Hindlimb muscle (tissue), 1 donor: ENCODE data around the gene TTBK1. TPM values are rescaled to one million over a fixed set of nuclear protein-coding genes. Genes with fewer than 3 reads are reported as not detected.
"Not testable (repeated sequence)": the region's sequence is repeated elsewhere in the genome, so short reads cannot be mapped to it uniquely, and the experiment has no call there.

ENCODE experiments used
- DNase-seq: peaks from one replicate; pipeline ENCODE4 v3.0.0-alpha.2; 2013
- polyA plus RNA-seq: library from polyadenylated mRNA; unstranded; fragments of 120-200 nt; gene quantifications from one replicate; pipeline ENCODE4 v1.2.1, GENCODE V29; 2013; ENCODE audit not compliant: insufficient read length

Gene TTBK1
- polyA plus RNA-seq, 1 donor: 0.10 TPM

DNA sequence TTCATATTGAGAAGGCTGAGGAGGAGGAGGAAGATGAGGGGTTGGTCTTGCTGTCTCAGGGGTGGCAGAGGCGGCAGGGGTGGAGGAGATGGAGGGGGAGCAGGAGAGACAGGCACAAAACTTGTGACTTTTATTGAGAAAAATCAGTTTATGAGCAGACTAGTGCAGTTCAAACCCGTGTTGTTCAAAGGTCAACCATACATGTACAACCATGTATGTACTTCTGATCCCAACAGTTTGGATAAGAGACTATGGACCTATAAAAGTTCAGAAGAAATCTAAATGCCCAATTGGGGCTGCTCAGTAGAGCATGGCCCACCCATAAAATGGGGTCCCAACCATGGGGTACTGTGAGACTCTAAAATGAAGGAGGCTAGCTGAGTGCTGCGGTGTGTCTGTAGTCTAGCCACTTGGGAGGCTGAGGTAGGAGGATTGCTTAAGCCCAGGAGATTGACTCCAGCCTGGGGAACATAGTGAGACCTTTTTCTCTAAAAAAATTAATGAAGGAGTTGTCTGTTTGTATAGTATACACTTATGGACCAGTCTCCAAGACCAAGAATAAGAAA lies 47.1 kb downstream of the TTBK1 start:
- DNase-seq: no peak

DNA sequence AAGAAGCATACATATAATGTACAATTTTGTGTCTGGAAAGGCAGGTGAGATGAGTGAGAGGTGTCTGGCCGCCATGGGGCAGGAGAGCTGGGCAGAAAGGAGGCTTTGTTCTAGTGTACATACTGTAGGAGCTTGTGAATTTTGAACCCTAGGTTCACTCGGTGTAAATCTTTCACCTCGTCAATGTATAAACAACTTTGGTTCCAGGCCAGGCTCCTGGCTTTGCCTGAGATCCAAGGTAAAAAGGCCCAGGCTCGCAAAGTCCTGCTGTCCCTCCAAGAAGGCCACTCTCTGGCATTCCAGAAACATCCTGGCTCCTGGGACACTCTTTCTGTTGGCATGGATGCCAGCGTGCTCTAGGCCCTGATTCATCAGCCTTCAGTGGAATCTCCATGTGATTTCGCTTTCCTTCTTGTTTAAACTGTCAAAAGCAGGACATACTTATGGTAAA lies 47.6 kb downstream of the TTBK1 start:
- no peak for DNase-seq

DNA sequence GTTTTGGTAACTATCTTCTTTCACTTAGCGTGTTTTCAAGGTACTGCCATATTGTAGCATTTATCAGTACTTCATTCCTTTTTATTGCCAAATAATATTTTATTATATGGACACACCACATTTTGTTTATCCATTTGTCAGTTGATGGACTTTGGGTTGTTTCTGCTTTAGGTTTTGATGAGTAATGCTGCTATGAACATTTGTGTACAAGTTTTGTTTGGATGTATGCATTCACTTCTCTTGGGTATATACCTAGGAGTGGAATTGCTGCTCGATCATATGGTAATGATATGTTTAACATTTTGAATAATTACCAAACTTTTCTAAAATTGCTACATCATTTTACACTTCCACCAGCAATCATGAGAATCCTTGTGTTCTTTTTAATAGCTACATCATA lies 48.4 kb downstream of the TTBK1 start:
- no peak for DNase-seq

DNA sequence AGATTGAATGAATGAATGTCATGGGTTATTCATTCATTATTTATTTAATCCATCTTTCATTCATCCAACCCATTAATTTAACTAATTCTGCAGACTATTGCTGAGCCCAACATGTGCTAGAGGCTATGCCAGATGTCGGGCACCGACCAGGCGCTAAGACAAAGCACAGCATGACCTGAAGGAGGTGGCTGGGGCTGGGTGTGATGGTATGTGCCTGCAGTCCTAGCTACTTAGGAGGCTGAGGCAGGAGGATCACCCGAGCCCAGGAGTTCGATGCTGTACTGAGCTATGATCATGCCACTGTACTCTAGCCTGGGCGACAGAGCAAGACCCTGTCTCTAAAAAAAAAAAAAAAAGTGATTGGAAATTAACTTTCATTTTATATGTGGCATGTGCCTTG lies 49.1 kb downstream of the TTBK1 start:
- no peak for DNase-seq

DNA sequence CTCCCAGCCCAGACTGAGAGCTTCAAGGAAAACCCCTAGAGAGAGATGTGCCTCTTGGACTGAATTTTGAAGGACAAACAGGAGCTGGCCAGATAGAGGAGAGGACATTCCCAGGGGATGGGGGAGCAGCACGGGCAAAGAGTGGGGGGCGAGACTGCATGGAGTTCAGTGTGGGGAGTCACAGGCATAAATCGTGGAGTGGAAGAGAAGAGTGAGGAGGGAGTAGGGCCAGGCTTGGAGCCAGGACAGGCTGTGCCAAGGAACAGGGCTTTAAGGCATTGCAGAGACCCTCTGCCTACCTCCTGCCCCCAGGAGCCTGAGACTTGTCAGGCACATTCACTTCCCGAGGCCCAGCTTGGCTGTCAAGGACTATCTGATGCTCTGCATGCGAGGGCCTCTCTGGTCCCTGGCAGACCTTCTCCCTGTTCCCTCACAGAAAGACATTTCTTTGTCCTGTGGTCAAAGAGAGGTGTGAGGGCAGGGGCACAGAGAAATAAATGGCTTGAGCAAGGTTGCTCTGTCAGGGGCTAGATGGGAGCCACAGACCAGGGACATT lies 49.6 kb downstream of the TTBK1 start:
- no peak for DNase-seq

DNA sequence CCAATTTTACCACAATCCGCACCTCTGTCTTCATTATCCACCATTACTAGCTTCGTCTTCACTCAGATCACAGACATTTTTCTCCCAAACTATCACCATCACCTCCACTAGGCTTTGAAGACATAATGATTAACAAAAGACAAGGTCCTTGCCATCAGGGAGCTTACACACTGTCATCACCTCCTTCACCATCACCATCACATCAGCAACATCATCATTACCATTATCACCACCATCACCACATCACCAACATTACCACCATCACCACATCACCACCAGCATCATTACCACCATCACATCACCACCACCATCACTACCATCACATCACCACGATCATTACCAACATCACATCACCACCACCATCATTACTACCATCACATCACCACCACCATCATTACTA lies 50.4 kb downstream of the TTBK1 start:
- DNase-seq: no peak

DNA sequence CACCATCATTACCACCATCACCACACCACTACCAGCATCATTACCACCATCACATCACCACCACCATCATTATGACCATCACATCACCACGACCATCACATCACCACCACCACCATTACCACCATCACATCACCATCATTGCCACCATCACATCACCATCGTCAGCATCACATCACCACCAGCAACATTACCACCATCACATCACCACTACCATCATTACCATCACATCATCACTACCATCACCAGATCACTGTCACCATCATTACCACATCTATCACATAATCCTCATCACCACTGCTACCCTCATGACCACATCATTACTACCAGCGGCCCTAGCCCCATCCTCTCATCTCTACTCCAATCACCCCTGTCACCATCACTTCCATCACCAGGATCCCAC lies 51.3 kb downstream of the TTBK1 start:
- DNase-seq: no peak

DNA sequence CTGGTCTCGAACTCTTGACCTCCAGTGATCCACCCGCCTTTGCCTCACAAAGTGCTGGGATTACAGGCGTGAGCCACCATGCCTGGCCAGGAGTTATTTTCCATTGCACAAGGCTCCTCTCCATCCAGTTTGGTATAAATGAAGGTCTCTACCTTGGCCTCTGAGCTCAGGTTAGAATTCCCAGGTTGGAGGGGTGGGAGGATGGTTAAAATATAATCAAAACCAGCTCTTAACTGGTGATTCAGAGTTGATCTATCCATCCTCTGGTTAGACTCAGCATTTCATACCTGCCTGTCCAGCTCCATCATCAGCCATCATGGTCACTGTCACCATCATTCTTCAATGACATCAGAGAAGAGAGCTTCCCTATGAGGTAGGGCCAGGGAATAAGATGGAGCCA lies 52.2 kb downstream of the TTBK1 start:
- DNase-seq: no peak

DNA sequence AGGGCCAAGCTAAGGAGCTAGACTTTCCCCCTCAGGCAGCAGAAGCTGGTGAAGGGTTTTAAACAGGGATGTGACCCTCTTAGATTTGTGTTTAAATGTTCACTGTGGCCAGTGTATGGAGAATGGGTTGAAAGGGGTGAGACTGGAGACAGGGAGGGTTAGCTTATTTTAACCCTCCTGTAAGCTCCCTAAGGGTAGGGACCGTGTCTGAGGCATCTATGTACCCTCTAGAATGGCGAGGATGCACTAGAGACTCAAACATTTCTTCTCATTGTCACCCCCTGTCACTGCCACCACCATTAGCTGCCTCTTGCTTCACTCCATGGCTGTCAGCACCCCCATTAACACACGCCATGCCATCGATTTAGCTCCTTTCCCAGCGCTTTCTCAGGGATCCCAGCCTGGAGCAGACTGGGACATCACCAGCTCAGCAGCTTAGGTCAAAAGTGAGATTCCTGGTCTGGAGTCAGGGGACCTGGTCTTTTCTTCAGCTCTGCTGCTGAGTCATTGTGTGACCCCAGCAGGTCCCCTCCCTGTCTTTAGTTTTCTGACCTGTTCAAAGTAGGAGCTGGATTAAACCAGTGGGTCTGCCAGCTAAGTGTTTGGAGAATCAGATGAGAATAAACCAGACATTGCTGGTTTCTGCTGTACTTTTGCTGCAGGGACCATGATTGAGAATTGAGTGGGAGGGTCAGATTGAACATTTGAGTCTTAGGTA lies 53.7 kb downstream of the TTBK1 start:
- DNase-seq: no peak

DNA sequence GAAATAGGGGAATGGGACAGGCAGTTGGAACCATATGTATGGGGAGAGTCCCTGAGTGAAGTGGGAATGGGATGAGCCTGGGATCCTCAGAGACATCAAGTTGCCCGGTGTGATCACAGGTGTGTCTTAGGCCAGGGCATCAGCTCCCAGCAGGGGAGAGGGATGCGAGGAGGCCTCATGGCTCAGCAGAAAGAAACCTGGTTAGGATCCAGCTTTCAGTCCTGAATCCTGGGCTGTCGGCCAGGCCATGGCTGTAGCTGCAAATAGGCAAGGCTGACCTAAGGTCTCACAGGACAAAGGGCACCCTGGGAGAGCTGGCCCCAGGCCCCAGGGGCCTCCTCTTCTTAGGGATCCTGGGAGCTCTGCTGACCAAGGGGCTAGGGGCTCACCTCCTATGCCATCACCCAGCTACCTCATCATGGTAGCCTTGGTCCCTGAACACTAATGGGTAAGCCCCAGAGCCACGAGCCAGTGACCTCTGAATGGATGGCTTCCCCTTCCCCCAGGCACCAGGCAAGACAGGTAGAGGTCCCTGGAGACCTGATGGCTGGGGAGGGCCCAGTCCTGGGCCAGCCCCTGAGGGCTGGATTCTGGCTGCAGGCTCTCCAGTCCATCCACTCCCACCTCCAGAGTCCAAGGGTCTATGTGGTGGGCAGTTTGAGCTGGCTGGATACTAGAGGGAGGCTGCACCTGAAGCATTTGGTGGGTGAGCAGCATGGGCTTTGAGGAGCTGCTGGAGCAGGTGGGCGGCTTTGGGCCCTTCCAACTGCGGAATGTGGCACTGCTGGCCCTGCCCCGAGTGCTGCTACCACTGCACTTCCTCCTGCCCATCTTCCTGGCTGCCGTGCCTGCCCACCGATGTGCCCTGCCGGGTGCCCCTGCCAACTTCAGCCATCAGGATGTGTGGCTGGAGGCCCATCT lies 54.6 kb downstream of the TTBK1 start, which contains the start of gene SLC22A7:
Gene SLC22A7 (plus strand): TSS at position 617 of the 921 bp plus-strand sequence. CDS start 99 bp downstream, at position 716.
- no peak for DNase-seq

DNA sequence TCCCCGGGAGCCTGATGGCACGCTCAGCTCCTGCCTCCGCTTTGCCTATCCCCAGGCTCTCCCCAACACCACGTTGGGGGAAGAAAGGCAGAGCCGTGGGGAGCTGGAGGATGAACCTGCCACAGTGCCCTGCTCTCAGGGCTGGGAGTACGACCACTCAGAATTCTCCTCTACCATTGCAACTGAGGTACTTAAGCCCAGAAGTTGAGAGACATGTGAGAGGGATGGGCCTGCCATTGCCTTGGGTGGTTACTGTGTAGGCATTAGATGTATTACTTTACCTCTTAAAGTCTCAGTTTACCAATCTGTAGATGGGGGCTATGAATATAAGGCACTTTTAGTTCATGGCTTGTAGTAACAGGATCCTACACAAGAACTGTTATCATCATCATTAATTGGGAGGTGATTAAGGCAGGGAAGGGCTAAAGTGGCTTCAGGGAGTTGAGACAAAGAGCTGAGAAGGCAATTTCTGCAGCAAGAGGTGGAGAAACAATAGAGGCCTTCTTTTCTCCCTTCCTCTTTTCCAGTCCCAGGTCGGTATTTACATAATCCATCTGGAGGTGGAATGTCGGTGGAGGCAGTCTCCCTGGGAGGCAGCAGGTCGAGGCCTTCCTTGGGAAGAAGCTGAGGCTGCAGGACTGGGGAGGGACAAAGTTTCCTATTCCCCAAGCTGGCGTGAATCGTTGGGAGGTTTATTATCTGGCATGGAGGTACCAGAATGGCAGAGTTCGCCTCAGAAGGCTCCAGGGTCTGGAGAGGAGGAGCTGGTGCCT lies 55.5 kb downstream of the TTBK1 start:
- no peak for DNase-seq

DNA sequence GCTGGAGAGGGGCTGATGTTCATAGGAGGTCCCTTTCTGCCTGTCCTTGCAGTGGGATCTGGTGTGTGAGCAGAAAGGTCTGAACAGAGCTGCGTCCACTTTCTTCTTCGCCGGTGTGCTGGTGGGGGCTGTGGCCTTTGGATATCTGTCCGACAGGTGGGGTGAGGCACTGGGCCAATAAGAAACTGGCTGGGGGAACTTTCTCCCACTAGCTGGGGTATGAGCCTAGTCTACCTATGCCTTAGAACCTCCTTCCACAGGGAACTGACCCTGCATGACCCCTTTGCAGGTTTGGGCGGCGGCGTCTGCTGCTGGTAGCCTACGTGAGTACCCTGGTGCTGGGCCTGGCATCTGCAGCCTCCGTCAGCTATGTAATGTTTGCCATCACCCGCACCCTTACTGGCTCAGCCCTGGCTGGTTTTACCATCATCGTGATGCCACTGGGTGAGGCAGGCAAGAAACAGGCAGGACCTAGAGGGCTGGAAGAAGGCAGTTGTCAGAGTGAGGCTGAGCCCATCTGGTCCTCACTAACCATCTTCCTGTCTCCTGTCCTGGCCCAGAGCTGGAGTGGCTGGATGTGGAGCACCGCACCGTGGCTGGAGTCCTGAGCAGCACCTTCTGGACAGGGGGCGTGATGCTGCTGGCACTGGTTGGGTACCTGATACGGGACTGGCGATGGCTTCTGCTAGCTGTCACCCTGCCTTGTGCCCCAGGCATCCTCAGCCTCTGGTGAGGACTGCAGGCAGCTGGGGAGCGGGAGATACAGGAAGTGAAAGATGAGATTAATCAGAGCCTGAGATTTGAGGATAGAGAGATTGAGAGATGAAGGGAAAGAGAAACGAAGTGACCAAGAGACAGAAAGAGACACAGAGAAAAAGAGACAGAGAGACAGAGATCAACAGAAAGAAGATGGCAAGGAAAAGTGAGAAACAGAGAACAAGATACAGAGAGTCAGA lies 56.3 kb downstream of the TTBK1 start:
- no peak for DNase-seq

DNA sequence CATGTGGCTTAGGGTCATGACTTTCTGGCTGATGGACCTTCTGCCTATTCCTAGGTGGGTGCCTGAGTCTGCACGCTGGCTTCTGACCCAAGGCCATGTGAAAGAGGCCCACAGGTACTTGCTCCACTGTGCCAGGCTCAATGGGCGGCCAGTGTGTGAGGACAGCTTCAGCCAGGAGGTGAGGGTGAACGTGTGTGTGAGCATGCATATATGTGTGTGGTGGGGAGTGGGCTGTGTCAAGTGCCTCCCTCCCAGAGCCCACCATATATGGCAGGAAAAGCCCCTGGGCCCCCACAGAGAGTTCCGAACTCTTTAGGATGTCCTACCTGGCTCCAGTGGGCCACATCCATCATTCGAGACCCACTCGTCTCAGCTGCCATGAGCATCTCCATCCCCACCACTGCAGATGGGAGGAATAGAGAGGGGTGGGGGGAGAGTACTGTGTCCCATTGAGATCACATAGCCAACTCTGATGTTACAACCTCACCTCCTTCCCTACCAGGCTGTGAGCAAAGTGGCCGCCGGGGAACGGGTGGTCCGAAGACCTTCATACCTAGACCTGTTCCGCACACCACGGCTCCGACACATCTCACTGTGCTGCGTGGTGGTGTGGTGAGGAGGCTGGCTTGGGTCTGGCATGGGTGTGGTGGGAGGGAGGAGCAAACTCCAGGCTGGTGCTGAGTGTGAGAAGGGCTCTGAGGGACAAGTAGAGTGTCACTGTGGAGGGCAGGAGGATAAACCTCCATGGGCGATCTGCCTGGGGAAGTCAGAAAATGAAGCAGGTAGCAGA lies 58.0 kb downstream of the TTBK1 start:
- DNase-seq: no peak

DNA sequence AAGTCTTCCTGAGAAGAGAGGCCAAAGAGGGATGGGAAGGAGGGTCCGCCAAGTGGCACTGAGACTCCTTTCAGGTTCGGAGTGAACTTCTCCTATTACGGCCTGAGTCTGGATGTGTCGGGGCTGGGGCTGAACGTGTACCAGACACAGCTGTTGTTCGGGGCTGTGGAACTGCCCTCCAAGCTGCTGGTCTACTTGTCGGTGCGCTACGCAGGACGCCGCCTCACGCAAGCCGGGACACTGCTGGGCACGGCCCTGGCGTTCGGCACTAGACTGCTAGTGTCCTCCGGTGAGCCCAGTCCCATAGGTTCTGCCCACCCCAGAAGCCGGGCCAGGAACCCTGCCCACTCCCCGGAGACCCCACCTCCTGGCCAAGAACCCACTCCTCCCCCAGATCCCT lies 58.8 kb downstream of the TTBK1 start:
- no peak for DNase-seq

DNA sequence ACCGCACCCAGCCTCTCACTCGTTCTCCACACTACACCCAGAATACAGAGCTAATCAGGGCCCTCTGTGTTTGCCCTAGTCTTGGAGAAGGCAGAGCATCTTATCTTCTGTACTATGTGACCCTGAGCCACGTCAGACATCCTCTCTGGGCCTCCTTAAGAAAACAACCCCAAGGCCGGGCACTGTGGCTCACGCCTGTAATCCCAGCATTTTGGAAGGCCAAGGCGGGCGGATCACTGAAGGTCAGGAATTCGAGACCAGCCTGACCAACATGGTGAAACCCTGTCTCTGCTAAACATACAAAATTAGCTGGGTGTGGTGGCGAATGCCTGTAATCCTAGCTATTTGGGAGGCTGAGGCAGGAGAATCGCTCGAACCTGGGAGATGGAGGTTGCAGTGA lies 59.7 kb downstream of the TTBK1 start:
- not testable (repeated sequence) for DNase-seq

DNA sequence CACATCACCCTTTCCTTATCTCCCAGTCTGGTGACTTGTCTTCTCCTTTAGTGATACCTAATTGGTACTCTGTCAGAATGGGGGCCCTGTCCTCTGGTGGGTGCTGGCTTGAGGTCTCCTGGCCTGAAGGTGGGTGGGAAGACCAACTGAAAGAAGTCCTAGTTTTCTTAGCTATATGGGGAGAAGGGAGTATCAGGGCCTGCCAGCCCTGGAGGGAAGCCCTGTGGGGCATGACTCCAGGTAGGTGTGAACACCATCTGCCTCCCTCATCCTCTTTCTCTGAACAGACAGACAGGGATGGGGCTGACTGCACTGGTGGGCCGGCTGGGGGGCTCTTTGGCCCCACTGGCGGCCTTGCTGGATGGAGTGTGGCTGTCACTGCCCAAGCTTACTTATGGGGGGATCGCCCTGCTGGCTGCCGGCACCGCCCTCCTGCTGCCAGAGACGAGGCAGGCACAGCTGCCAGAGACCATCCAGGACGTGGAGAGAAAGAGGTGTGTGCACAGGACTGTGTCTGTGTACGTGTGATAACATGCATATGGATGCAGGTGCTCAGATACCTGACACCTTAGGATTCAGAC lies 60.6 kb downstream of the TTBK1 start:
- no peak for DNase-seq

DNA sequence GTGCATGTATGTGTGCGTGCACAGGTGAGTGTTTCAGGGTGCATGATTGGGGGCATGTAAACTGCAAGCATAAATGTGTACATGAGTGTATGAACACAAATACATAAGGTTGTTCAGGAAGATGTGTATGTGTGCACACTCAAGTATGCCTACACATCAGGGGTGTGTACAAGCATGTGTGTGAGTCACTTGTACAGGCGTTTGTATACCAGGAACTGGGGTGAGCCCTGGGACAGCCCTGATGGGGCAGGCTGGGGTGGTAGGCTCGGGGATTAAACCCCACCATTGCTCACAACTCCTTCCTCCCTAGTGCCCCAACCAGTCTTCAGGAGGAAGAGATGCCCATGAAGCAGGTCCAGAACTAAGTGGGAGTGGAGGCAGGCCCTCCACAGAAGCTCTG lies 61.1 kb downstream of the TTBK1 start:
- no peak for DNase-seq

DNA sequence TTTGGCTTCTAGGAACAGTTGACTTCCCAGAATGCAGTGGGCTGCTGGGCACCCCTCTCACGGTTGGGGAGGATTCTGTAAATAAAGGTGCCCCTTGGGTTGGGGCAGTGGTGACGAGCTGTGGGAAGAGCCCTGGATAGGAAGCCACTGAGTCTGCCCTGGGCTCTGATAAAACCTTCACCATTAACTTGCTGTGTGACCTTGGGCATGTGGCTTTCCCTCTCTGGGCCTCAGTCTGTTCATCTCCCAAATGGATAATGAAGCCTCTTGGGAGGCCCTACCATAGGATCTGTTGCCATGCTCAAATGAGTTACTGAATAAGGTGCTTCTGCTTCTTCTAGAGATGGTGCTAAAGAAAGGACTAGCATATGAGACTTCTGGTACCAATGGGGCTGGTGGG lies 61.6 kb downstream of the TTBK1 start:
- no peak for DNase-seq

DNA sequence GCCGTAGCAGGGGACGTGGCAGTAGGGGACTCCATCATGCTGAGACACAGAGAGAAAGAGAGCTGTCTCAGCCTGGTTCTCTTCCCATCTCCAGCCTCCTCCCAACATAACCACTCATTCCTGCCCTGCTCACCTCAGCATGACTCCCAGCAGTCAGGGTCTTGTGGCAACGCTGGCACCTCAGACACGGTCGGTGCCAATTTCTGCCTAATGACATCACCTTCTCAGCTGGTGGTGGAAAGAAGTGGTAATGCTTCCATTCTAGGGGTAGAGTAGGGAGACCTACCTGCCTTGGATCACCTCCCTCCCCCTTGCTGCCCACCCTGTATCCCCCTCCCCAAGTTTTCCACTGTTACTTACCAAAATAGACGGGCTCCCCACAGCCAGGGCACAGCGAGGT lies 62.8 kb downstream of the TTBK1 start:
- DNase-seq: no peak
